Measurements from ENCODE around the gene SHFL. TPM values are rescaled to one million over a fixed set of nuclear protein-coding genes. Genes with fewer than 3 reads are reported as not detected.

The SHFL gene
- polyA plus RNA-seq, 1 experiment, result 42.2 TPM

DNA sequence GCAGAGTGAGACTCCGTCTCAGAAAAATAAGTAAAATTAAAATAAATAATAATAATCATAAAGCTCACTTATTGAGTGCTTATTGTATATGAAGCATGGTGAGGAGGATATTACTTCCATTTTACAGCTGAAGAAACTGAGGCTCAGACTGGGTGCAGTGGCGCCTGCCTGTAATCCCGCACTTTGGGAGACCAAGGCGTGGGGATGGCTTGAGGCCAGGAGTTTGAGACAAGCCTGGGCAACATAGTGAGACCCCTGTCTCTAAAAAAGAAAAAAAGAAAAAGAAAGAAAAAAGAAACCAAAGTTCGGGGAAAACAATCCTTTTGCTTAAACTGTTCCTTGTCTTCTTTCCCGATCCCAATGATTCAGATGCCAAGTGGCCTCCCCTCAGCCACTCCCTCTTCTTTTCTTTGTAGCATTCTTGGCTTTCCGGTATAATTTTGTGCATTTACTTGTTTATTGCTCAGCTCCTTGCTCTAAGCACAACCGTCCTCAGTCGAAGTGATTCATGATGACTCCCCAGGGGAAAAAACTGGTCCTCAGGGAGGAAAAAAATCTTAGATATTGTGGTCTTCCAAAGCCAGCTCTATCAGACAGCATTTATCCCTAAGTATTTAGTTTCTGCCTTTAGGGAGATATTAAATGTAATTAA lies 34.5 kb downstream of the SHFL start:
- POLR2A ChIA-PET, result interaction anchor here (0.9 kb wide), 1 partner anchor 25 kb away, joined by 5 read pairs; no protein-coding TSS in a partner anchor
- H3K36me3 ChIP-seq (ENCODE audit: control insufficient read depth, insufficient read depth, low read length), result peaks cover 17% of the 10 kb centered on the region

DNA sequence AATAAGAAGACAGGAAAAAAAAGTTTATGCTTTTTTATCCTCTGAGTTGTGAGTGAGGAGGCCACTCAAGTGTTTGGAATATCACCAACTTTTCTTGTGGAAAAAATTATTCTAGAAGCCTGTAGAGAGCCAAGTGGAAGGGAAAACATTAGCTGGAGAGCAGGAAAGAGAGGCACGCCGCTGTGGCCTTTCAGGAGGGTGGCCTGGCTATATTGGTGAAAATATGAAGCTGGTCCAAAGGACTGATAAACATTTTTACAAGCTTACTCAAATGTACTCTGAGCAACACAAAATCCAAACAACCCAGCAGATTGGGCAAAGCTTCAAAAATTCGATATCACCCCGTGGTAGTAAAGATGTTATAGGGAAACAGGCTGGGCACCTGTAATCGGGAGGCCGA lies 35.9 kb downstream of the SHFL start:
- CTCF ChIA-PET, result interaction anchor here (0.6 to 4.1 kb wide), 6 partner anchors 9 to 304 kb away, joined by 3 to 32 read pairs (median 4); no protein-coding TSS in a partner anchor
- POLR2A ChIA-PET, result no interaction called here
- H3K4me3 ChIP-seq (ENCODE audit: low read depth, low read length), result no peak overlapping the region
- DNase-seq (ENCODE audit: low read depth), result peak; percentile 21
- TF ChIP-seq, protein P1, sequence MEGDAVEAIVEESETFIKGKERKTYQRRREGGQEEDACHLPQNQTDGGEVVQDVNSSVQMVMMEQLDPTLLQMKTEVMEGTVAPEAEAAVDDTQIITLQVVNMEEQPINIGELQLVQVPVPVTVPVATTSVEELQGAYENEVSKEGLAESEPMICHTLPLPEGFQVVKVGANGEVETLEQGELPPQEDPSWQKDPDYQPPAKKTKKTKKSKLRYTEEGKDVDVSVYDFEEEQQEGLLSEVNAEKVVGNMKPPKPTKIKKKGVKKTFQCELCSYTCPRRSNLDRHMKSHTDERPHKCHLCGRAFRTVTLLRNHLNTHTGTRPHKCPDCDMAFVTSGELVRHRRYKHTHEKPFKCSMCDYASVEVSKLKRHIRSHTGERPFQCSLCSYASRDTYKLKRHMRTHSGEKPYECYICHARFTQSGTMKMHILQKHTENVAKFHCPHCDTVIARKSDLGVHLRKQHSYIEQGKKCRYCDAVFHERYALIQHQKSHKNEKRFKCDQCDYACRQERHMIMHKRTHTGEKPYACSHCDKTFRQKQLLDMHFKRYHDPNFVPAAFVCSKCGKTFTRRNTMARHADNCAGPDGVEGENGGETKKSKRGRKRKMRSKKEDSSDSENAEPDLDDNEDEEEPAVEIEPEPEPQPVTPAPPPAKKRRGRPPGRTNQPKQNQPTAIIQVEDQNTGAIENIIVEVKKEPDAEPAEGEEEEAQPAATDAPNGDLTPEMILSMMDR (IDR thresholded peaks at IDR 0.05; ENCODE audit: insufficient read depth, low read depth, low read length), result no peak
- peaks cover 7% of the 10 kb centered on the region for H3K36me3 ChIP-seq (ENCODE audit: control insufficient read depth, insufficient read depth, low read length)
- H3K27me3 ChIP-seq (ENCODE audit: control insufficient read depth, insufficient read depth, low read length), result no peaks in the 10 kb centered on the region

More for the DNA sequence above, 34.5 kb downstream of the SHFL start:
- Histone ChIP-seq H3K4me3 (ENCODE audit: low read depth, low read length) (no peak overlapping the region; the same call in 1 of the 2 replicates), H3K27me3 (ENCODE audit: control insufficient read depth, insufficient read depth, low read length) (no peaks in the 10 kb centered on the region)
- CTCF ChIA-PET, result interaction anchor here (0.6 to 4.1 kb wide), 10 partner anchors 8 to 129 kb away, joined by 3 to 32 read pairs (median 4); partner anchors contain the start of gene ANGPTL6
- DNase-seq (ENCODE audit: low read depth), result peak; percentile 68
- TF ChIP-seq, protein P1 (IDR thresholded peaks at IDR 0.05; ENCODE audit: insufficient read depth, low read depth, low read length), result no peak

DNA sequence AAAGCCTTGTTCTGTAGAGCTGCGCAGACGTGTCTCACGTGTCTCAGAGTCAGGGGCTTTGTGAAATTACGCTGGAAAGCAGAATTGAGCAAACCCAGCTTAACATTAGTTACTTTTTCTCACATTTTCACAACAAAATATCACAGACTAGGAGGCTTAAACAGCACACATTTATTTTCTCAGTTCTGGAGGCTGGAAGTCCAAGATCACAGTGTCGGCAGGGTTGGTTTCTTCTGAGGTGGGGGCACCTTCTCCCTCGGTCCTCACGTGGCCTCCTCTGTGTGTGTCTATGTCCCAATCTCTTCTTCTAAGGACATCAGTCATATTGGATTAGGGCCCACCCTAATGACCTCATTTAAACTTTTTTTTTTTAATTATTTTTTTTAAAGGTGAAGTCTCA lies 38.3 kb downstream of the SHFL start:
- CTCF ChIA-PET, result interaction anchor here (0.9 to 1.1 kb wide), 2 partner anchors 8 to 105 kb away, joined by 3 read pairs; no protein-coding TSS in a partner anchor
- DNase-seq (ENCODE audit: low read depth), result no peak
- POLR2A ChIA-PET, result no interaction called here
- Histone ChIP-seq H3K27me3 (ENCODE audit: control insufficient read depth, insufficient read depth, low read length) (no peaks in the 10 kb centered on the region), H3K36me3 (ENCODE audit: control insufficient read depth, insufficient read depth, low read length) (no peaks in the 10 kb centered on the region), H3K4me3 (ENCODE audit: low read depth, low read length) (no peak overlapping the region)
- TF ChIP-seq, protein P1 (IDR thresholded peaks at IDR 0.05; ENCODE audit: insufficient read depth, low read depth, low read length), result no peak

DNA sequence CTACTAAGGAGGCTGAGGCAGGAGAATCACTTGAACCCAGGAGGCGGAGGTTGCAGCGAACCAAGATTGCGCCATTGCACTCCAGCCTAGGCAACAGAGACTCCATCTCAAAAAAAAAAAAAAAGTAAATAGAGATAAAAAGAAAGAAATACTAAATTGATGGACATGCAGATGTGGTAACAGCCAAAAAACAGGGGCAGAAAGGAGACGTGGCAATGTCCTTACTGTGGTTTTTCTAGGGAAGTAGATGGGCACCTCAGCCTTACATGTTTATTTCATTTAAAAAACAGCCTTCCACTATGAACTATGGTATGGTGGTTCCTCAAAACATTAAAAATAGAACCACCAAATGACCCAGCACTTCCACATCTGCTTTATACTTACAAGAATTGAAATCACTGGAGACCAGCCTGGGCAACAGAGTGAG lies 40.1 kb downstream of the SHFL start:
- no peaks in the 10 kb centered on the region for H3K27me3 ChIP-seq (ENCODE audit: control insufficient read depth, insufficient read depth, low read length)
- no peak for DNase-seq (ENCODE audit: low read depth)
- TF ChIP-seq, protein P1 (IDR thresholded peaks at IDR 0.05; ENCODE audit: insufficient read depth, low read depth, low read length), result no peak
- ChIA-PET POLR2A (no interaction called here), CTCF (interaction anchor here (1.0 kb wide), 1 partner anchor 144 kb away, joined by 3 read pairs; no protein-coding TSS in a partner anchor)
- H3K4me3 ChIP-seq (ENCODE audit: low read depth, low read length), result no peak overlapping the region
- H3K36me3 ChIP-seq (ENCODE audit: control insufficient read depth, insufficient read depth, low read length), result no peaks in the 10 kb centered on the region; the same call in 1 of the 2 replicates

DNA sequence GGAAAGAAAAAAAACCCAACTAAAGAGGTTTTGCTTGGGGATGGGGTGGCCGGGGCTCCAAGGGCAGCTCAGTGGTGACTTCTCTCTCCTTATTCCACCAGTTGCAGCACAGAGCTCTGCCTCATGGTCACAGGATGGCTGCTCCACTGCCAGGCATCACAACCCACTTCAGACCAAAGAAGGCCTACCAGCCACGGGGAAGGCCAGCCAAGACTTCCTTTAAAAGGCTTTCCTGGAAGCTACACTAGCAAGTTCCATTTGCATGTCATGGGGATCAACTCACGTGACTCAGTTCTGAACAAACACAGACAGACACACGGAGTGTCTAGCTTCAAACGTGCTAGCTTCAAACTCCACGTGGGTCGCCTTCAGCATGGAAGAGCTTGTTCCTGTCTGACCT lies 46.8 kb downstream of the SHFL start:
- peaks cover 25% of the 10 kb centered on the region for H3K36me3 ChIP-seq (ENCODE audit: control insufficient read depth, insufficient read depth, low read length)
- H3K4me3 ChIP-seq (ENCODE audit: low read depth, low read length), result no peak overlapping the region
- H3K27me3 ChIP-seq (ENCODE audit: control insufficient read depth, insufficient read depth, low read length), result no peaks in the 10 kb centered on the region
- ChIA-PET POLR2A (no interaction called here), CTCF (interaction anchor here (0.9 to 1.9 kb wide), 5 partner anchors 9 to 117 kb away, joined by 3 to 7 read pairs (median 3); no protein-coding TSS in a partner anchor)
- TF ChIP-seq, protein P1 (IDR thresholded peaks at IDR 0.05; ENCODE audit: insufficient read depth, low read depth, low read length), result no peak
- DNase-seq (ENCODE audit: low read depth), result no peak
